HFFc6 (cell line): ENCODE results near the gene MIER2. TPM values are rescaled to one million over a fixed set of nuclear protein-coding genes. Genes with fewer than 3 reads are reported as not detected.
"Not testable (repeated sequence)": the region's sequence is repeated elsewhere in the genome, so short reads cannot be mapped to it uniquely, and the experiment has no call there.

Source experiments
- DNase-seq: peaks from one replicate; pipeline ENCODE4 v3.0.0-alpha.2; 2018
- H3K27ac Mint-ChIP-seq: 2 replicates; pipeline ENCODE4 v1.8.0; 2020; ENCODE audit warnings: mild to moderate bottlenecking, mixed read lengths
- H3K27me3 Mint-ChIP-seq: 2 replicates; pipeline ENCODE4 v1.8.0; 2021; ENCODE audit warnings: mild to moderate bottlenecking, moderate library complexity, mixed read lengths; ENCODE audit not compliant: insufficient read depth
- H3K36me3 Mint-ChIP-seq: 2 replicates; pipeline ENCODE4 v1.8.0; 2021; ENCODE audit warnings: low read depth, mixed read lengths
- H3K4me1 Mint-ChIP-seq: 2 replicates; pipeline ENCODE4 v1.8.0; 2020; ENCODE audit warnings: low read depth, mixed read lengths
- H3K4me3 Mint-ChIP-seq: 2 replicates; pipeline ENCODE4 v1.8.0; 2020; ENCODE audit warnings: mild to moderate bottlenecking, moderate library complexity, mixed read lengths
- H3K9me3 Mint-ChIP-seq: 2 replicates; pipeline ENCODE4 v1.8.0; 2020; ENCODE audit warnings: mild to moderate bottlenecking, mixed read lengths
- long read RNA-seq: library from polyadenylated mRNA; unstranded; transcript quantifications from one replicate; pipeline ENCODE4 v2.0.0, GENCODE V29; 2019
- total RNA-seq, 6 experiments: library from RNA; stranded (reverse); fragmentation: NEBNext Ultra II Directional; extraction: Animal tissue kit (Norgen Biotek cat#: 25700); gene quantifications; 2 replicates in 1 of 6; 3 replicates in 5 of 6; pipeline ENCODE4 v1.2.3, GENCODE V29; 2021
- TF ChIP-seq, protein P1 (sequence below): fragments of 200-600 bp; sonication (generic); IDR thresholded peaks from 2 replicates; pipeline ENCODE4 v1.5.0; 2021; ENCODE audit warnings: antibody characterized with exemption, mild to moderate bottlenecking

MIER2 gene
- total RNA-seq, result 10 to 100 TPM; 31.7 to 42.2 (median 33.4) TPM
- long read RNA-seq, full-length matches to known transcripts, result 6 of 12 reads
- long read RNA-seq, partial matches to known transcripts, result 3 of 12 reads
- long read RNA-seq, other reads (novel, unspliced or antisense), result 3 of 12 reads

DNA sequence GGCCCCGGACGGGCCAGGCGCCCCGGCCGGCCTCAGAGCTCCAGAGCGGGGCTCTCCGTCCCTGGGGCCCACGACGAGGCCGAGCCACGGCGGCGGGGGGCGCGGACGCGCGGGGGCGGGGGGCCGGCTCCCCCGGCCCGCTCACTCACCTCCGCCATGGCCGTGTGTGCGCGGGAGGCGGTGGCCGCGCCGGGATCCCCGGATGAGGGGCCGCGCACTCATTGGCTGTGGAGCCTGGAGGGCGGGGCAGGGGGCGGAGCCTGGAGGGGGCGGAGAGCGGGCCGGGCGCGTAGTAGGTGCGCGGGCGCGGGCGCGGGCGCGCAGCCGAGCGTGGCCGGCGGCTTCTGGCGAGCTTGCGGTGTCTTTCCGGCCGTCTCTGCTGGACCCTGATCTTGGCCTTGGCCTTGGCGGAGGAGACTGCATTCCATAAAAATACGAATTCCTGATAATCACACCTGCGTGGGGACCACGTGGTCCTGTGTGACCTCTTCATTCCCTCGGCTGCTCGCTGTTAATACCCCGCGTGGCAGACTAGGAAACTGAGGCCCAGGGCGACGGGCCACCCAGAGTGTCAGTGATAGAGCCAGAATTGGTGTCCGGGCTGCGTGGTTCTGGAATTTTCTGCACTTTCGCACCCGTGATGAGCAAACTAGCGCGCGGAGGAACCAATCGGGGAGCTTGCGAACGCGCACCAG is at the start of gene MIER2:
Gene MIER2, minus strand, starts transcription at position 172 of the 695 bp plus-strand sequence. Its CDS starts 14 bp downstream, at position 158.
- TF ChIP-seq, protein P1, sequence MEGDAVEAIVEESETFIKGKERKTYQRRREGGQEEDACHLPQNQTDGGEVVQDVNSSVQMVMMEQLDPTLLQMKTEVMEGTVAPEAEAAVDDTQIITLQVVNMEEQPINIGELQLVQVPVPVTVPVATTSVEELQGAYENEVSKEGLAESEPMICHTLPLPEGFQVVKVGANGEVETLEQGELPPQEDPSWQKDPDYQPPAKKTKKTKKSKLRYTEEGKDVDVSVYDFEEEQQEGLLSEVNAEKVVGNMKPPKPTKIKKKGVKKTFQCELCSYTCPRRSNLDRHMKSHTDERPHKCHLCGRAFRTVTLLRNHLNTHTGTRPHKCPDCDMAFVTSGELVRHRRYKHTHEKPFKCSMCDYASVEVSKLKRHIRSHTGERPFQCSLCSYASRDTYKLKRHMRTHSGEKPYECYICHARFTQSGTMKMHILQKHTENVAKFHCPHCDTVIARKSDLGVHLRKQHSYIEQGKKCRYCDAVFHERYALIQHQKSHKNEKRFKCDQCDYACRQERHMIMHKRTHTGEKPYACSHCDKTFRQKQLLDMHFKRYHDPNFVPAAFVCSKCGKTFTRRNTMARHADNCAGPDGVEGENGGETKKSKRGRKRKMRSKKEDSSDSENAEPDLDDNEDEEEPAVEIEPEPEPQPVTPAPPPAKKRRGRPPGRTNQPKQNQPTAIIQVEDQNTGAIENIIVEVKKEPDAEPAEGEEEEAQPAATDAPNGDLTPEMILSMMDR, result no peak
- Mint-ChIP-seq H3K4me1 (peaks cover 45% of the 10 kb centered on the region), H3K27ac (peak within 1 kb of the TSS; percentile 89)

DNA sequence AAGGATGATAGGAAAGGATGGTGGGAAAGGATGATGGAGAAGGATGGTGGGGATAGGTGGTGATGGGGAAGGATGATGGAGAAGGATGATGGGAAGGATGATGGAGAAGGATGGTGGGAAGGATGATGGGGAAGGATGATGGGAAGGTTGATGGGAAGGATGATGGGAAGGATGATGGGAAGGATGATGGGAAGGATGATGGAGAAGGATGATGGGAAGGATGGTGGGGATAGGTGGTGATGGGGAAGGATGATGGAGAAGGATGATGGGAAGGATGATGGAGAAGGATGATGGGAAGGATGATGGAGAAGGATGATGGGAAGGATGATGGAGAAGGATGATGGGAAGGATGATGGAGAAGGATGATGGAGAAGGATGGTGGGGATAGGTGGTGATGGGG is 49.0 kb upstream of the MIER2 start:
- H3K27ac Mint-ChIP-seq, DNase-seq, H3K4me1 Mint-ChIP-seq, H3K4me3 Mint-ChIP-seq, H3K36me3 Mint-ChIP-seq: not testable (repeated sequence)
- Mint-ChIP-seq H3K27me3 (peaks cover 24% of the 10 kb centered on the region), H3K9me3 (peaks cover 49% of the 10 kb centered on the region)

More for the DNA sequence above, at the start of gene MIER2:
- no peaks in the 10 kb centered on the region; the same call in none of the 2 replicates for H3K27me3 Mint-ChIP-seq
- DNase-seq, result peak; percentile 64
- H3K9me3 Mint-ChIP-seq, result no peaks in the 10 kb centered on the region
- H3K36me3 Mint-ChIP-seq, result peaks cover 17% of the 10 kb centered on the region
- H3K4me3 Mint-ChIP-seq, result peak within 1 kb of the TSS; percentile 93

- peaks cover 6% of the 10 kb centered on the region; the same call in 1 of the 2 replicates for H3K36me3 Mint-ChIP-seq
- H3K27me3 Mint-ChIP-seq, result peaks cover 24% of the 10 kb centered on the region
- H3K27ac Mint-ChIP-seq, result no peak overlapping the region
- no peak for DNase-seq
- H3K4me1 Mint-ChIP-seq, result peaks cover 2% of the 10 kb centered on the region; the same call in 1 of the 2 replicates
- peaks cover 44% of the 10 kb centered on the region for H3K9me3 Mint-ChIP-seq
- TF ChIP-seq, protein P1, result no peak
- no peak overlapping the region for H3K4me3 Mint-ChIP-seq
Observed at GRCh38 chr19:392375-392970, 47.9 kb upstream of the MIER2 start.

GRCh38 chr19:391726-392374 is 47.3 kb upstream of the MIER2 start:
- TF ChIP-seq, protein P1, result no peak
- no peak overlapping the region for H3K4me3 Mint-ChIP-seq
- peaks cover 24% of the 10 kb centered on the region for H3K27me3 Mint-ChIP-seq
- peaks cover 38% of the 10 kb centered on the region for H3K9me3 Mint-ChIP-seq
- H3K27ac Mint-ChIP-seq, result no peak overlapping the region
- peaks cover 7% of the 10 kb centered on the region; the same call in 1 of the 2 replicates for H3K4me1 Mint-ChIP-seq
- H3K36me3 Mint-ChIP-seq, result peaks cover 6% of the 10 kb centered on the region; the same call in 1 of the 2 replicates
- DNase-seq, result no peak

- Mint-ChIP-seq H3K27ac (no peak overlapping the region), H3K36me3 (peaks cover 6% of the 10 kb centered on the region; the same call in 1 of the 2 replicates), H3K9me3 (peaks cover 35% of the 10 kb centered on the region), H3K27me3 (peaks cover 24% of the 10 kb centered on the region), H3K4me3 (no peak overlapping the region), H3K4me1 (peaks cover 13% of the 10 kb centered on the region; the same call in 1 of the 2 replicates)
- DNase-seq, result no peak
- TF ChIP-seq, protein P1, result no peak
Observed at GRCh38 chr19:391207-391557, 46.6 kb upstream of the MIER2 start.
